K562 (cell line): Measurements from ENCODE around the gene PPAN. TPM values are rescaled to one million over a fixed set of nuclear protein-coding genes. Genes with fewer than 3 reads are reported as not detected.

ENCODE experiments used
- ATAC-seq: fragments of 200-7000 bp; cut with Tn5 transposase; 3 replicates; pipeline ENCODE4 v1.9.1; 2020; ENCODE audit warnings: moderate library complexity
- BruUV-seq: library from RNA; stranded (reverse); fragments of 400-500 nt; replicated peaks from 2 replicates; lab custom pipeline; 2021; lab: Mats Ljungman, UMichigan
- CTCF ChIA-PET: fragments of 300-600 bp; formaldehyde crosslinking; extraction: SDS; loops from one replicate; lab custom pipeline; 2021; ENCODE audit warnings: low intra/inter-chr PET ratio; lab: Yijun Ruan, JAX
- POLR2A ChIA-PET: fragments of 300-600, 350-650 bp; sonication (Branson Sonifier 250); formaldehyde crosslinking; extraction: SDS; loops from one replicate; lab custom pipeline; 2021; ENCODE audit warnings: antibody characterized with exemption, inconsistent platforms; lab: Yijun Ruan, JAX
- DNase-seq, 4 experiments: peaks; one replicate each; pipeline versions ENCODE4 v3.0.0 to v3.0.0-alpha.2; 2011 to 2018; ENCODE audit warnings: low spot score in 3 of 4, mixed read lengths in 3 of 4; ENCODE audit errors: extremely low read depth in 1 of 4
- FAIRE-seq: peaks from 2 replicates; lab custom pipeline; 2011; peaks lifted over from hg19 to GRCh38; lab: Jason Lieb, UNC
- H2AFZ ChIP-seq: 2 replicates; pipeline ENCODE4 v1.6.0; 2011; ENCODE audit warnings: low read depth, low read length, control low read depth, inconsistent platforms
- H3K27ac ChIP-seq: fragments of 200-600 bp; 3 replicates; pipeline ENCODE4 v1.8.0; 2011; ENCODE audit warnings: low read depth, mild to moderate bottlenecking, control low read depth, inconsistent platforms, low read length, moderate library complexity, mixed read lengths; ENCODE audit errors: extremely low read depth
- H3K27me3 ChIP-seq, 2 experiments: fragments of 300-600 bp in 1 of 2; 2 replicates in 1 of 2; 3 replicates in 1 of 2; pipeline versions ENCODE4 v1.6.0 to v1.8.0; 2011; ENCODE audit warnings: inconsistent platforms in 2 of 2, low read length in 2 of 2, mild to moderate bottlenecking in 1 of 2, mixed read lengths in 1 of 2, moderate library complexity in 1 of 2; ENCODE audit not compliant: control insufficient read depth in 2 of 2, insufficient read depth in 2 of 2
- H3K36me3 ChIP-seq: fragments of 300-600 bp; 3 replicates; pipeline ENCODE4 v1.8.0; 2011; ENCODE audit warnings: mild to moderate bottlenecking, low read length, inconsistent platforms; ENCODE audit not compliant: control insufficient read depth, insufficient read depth
- H3K4me1 ChIP-seq, 2 experiments: fragments of 200-600 bp in 1 of 2; replicated peaks in 1 of 2; 2 replicates in 1 of 2; 3 replicates in 1 of 2; pipeline versions ENCODE4 v1.5.1 to v1.8.0; 2011; ENCODE audit warnings: inconsistent platforms in 2 of 2, low read length in 2 of 2, mild to moderate bottlenecking in 1 of 2, mixed read lengths in 1 of 2, moderate library complexity in 1 of 2; ENCODE audit not compliant: control insufficient read depth in 2 of 2, insufficient read depth in 2 of 2
- H3K4me2 ChIP-seq: 2 replicates; pipeline ENCODE4 v1.6.1; 2011; ENCODE audit warnings: low read length, control low read depth, inconsistent platforms, mixed read lengths; ENCODE audit not compliant: insufficient read depth
- H3K4me3 ChIP-seq: fragments of 200-600 bp; sonication (generic), shearing (Covaris generic); 2 replicates; pipeline ENCODE4 v1.5.1; 2016; ENCODE audit warnings: control low read depth, inconsistent platforms
- H3K79me2 ChIP-seq: fragments of 200-600 bp; 3 replicates; pipeline ENCODE4 v1.8.0; 2011; ENCODE audit warnings: low read length, inconsistent platforms; ENCODE audit not compliant: control insufficient read depth, insufficient read depth
- H3K9ac ChIP-seq, 2 experiments: 2 replicates each; pipeline versions ENCODE4 v1.6.0 to v1.6.1; 2011; ENCODE audit warnings: low read depth in 2 of 2, low read length in 2 of 2, control low read depth in 1 of 2, inconsistent platforms in 1 of 2, mild to moderate bottlenecking in 1 of 2, mixed read lengths in 1 of 2; ENCODE audit not compliant: insufficient read depth in 1 of 2
- H3K9me1 ChIP-seq: one replicate; pipeline ENCODE4 v1.6.0; 2011; ENCODE audit warnings: inconsistent platforms, mild to moderate bottlenecking, low read length, moderate library complexity; ENCODE audit not compliant: control insufficient read depth, insufficient read depth
- H3K9me3 ChIP-seq: replicated peaks from 2 replicates; pipeline ENCODE4 v1.5.1; 2011; ENCODE audit warnings: low read depth, low read length, inconsistent platforms; ENCODE audit not compliant: control insufficient read depth, insufficient read depth
- H4K20me1 ChIP-seq: replicated peaks from 2 replicates; pipeline ENCODE4 v1.6.1; 2011; ENCODE audit warnings: low read length, inconsistent platforms, mixed read lengths; ENCODE audit not compliant: control insufficient read depth, insufficient read depth
- BRD4 ChIP-seq: fragments of 200-600 bp; sonication (generic); IDR thresholded peaks from 2 replicates; pipeline ENCODE4 v1.6.1; 2017; ENCODE audit warnings: inconsistent platforms
- CUX1 ChIP-seq: fragments of 200-800 bp; sonication (Bioruptor generic); IDR thresholded peaks from 2 replicates; pipeline ENCODE4 v1.6.1; 2016; ENCODE audit warnings: missing genetic modification characterization, missing compliant biosample characterization
- CXXC5 ChIP-seq: fragments of 250-450 bp; sonication (Bioruptor Pico); IDR thresholded peaks from 2 replicates; pipeline ENCODE4 v1.8.0; 2022; ENCODE audit warnings: inconsistent platforms, mild to moderate bottlenecking, moderate library complexity
- EHMT2 ChIP-seq: fragments of 450-650 bp; IDR thresholded peaks from 2 replicates; pipeline ENCODE4 v1.6.1; 2018; ENCODE audit warnings: antibody characterized with exemption
- HDAC2 ChIP-seq: fragments of 450-650 bp; IDR thresholded peaks from 2 replicates; pipeline ENCODE4 v1.6.1; 2016; ENCODE audit warnings: mild to moderate bottlenecking
- NFE2 ChIP-seq: IDR thresholded peaks from 2 replicates; pipeline ENCODE4 v1.6.1; 2014; ENCODE audit warnings: antibody characterized with exemption, low read depth
- NUFIP1 ChIP-seq: fragments of 450-650 bp; IDR thresholded peaks from 2 replicates; pipeline ENCODE4 v1.6.1; 2018; ENCODE audit not compliant: partially characterized antibody
- RBM22 ChIP-seq: fragments of 200-400 bp; formaldehyde crosslinking; IDR thresholded peaks from 2 replicates; pipeline ENCODE4 v1.6.1; 2018; ENCODE audit warnings: low read length, low read depth; ENCODE audit not compliant: poor library complexity, severe bottlenecking
- SAFB2 ChIP-seq: fragments of 200-400 bp; formaldehyde crosslinking; IDR thresholded peaks from 2 replicates; pipeline ENCODE4 v1.6.1; 2018; ENCODE audit warnings: borderline replicate concordance, low read length, low read depth, moderate library complexity; ENCODE audit not compliant: severe bottlenecking
- SMARCA5 ChIP-seq: fragments of 450-650 bp; IDR thresholded peaks from 2 replicates; pipeline ENCODE4 v1.6.1; 2016
- SMARCC2 ChIP-seq: fragments of 450-650 bp; IDR thresholded peaks from 2 replicates; pipeline ENCODE4 v1.6.1; 2017; ENCODE audit warnings: antibody characterized with exemption, moderate library complexity, mild to moderate bottlenecking, low read depth
- SRF ChIP-seq, 2 experiments: fragments of 250-450, 450-650 bp in 1 of 2; sonication (Bioruptor Pico) in 1 of 2; sonication (generic) in 1 of 2; formaldehyde crosslinking; IDR thresholded peaks; 2 replicates each; pipeline versions ENCODE4 v1.5.0 to v1.5.1; 2020 to 2022; ENCODE audit warnings: mild to moderate bottlenecking in 1 of 2, missing genetic modification reagents in 1 of 2
- ZBTB49 ChIP-seq: sonication (generic); formaldehyde crosslinking; IDR thresholded peaks from 2 replicates; pipeline ENCODE4 v1.8.0; 2022; ENCODE audit warnings: missing genetic modification reagents, mild to moderate bottlenecking, borderline replicate concordance
- ZNF583 ChIP-seq: fragments of 250-450 bp; sonication (Bioruptor Pico); IDR thresholded peaks from 2 replicates; pipeline ENCODE4 v1.4.0; 2020
- ZNF764 ChIP-seq: fragments of 250-450 bp; sonication (Bioruptor Pico); IDR thresholded peaks from 2 replicates; pipeline ENCODE4 v1.4.0; 2020; ENCODE audit warnings: low read depth, mild to moderate bottlenecking, moderate library complexity
- WGBS: fragments of 100-300 bp; shearing (Covaris generic); methylation state at CpG from one replicate; pipeline ENCODE4 v1.1.6; 2016; ENCODE audit warnings: low coverage, mixed read lengths; ENCODE audit not compliant: insufficient coverage; ENCODE audit errors: missing lambda C conversion rate; 5-methylcytosine and 5-hydroxymethylcytosine counted together
- in situ Hi-C: fragments of 300-500 bp; cut with MboI; formaldehyde crosslinking; loops from 4 replicates; pipeline ENCODE4 v1.15.0; 2018; ENCODE audit warnings: inconsistent platforms, mixed read lengths
- intact Hi-C: fragments of 100-400 bp; cut with micrococcal nuclease; formaldehyde crosslinking; loops from 2 replicates; pipeline ENCODE4 v1.14.2; 2022
- polyA plus RNA-seq, 8 experiments: library from polyadenylated mRNA; depleted of rRNA in 4 of 8; stranded (reverse) in 5 of 8; unstranded in 3 of 8; fragments of >200 nt; fragmentation: Nextera tagmentation in 2 of 8; fragmentation: Illumina TruSeq in 1 of 8; extraction: Ambion mirVana in 2 of 8; extraction: Trizol in 1 of 8; gene quantifications; 2 replicates each; pipeline versions ENCODE4 v1.2.1 to v1.2.3, GENCODE V29; 2011 to 2014; ENCODE audit warnings: inconsistent platforms in 1 of 8, missing spikeins in 1 of 8
- total RNA-seq, 7 experiments: library from RNA; depleted of rRNA in 6 of 7; stranded (reverse); fragments of >200 nt in 6 of 7; fragmentation: Illumina TruSeq in 2 of 7; extraction: Trizol in 2 of 7; gene quantifications; 2 replicates each; pipeline versions ENCODE4 v1.2.1 to v1.2.3, GENCODE V29; 2011 to 2021; ENCODE audit warnings: low replicate concordance in 1 of 7

PPAN gene
- total and polyA plus RNA-seq, 9 of the 15 experiments (the other 6 are each of a cell fraction or from before 2014, with no cell fraction given): 2.2 to 129 (median 59.1) TPM

DNA sequence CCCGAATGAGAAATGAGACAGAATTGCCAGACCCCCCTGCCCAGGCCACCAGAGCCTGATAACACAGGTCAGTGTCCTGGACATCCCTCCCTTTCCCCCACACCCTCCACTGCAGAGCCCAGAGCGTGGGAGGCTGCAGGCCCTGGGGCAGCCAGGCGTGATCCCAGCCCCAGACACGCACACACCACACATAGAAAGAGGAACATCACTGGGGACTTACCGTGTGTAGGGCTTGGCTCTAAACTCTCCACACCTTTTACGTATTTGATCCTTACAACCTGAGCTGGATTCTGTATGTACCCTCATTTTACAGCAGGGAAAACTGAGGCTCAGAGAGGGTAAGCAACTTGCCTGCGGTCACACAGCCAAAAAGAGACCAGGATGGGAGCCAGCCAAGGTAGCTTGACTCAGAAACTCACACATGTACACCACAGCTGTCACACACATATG, 3.4 kb upstream of the PPAN start:
- H3K36me3 ChIP-seq: peaks cover 9% of the 10 kb centered on the region; the same call in 2 of the 3 replicates
- no TSS peak for BruUV-seq
- H3K9ac ChIP-seq: peak overlapping the region; percentile 21 to 84; a peak in 3 of 4 replicates
- no peaks in the 10 kb centered on the region for H3K9me1 ChIP-seq
- no peaks in the 10 kb centered on the region for H4K20me1 ChIP-seq
- peaks cover 21% of the 10 kb centered on the region for H3K79me2 ChIP-seq
- no peak overlapping the region for H3K4me3 ChIP-seq
- no peaks in the 10 kb centered on the region for H3K9me3 ChIP-seq
- peak; percentile 35 for FAIRE-seq
- no peaks in the 10 kb centered on the region for H3K27me3 ChIP-seq
- H3K4me1 ChIP-seq: peaks cover 34% of the 10 kb centered on the region in 2 experiments
- in situ Hi-C loops: no loop called here
- no peak for ATAC-seq
- ChIA-PET POLR2A (no interaction called here), CTCF (interaction anchor here (0.6 kb wide), 2 partner anchors 33 to 116 kb away, joined by 3 to 4 read pairs; no protein-coding TSS in a partner anchor)
- peak in 1 of 4 experiments; percentile 47 for DNase-seq
- intact Hi-C loops: no loop called here
- H3K4me2 ChIP-seq: peak overlapping the region; percentile 23; the same call in 1 of the 2 replicates
- H3K27ac ChIP-seq: peak overlapping the region; percentile 31; the same call in 1 of the 3 replicates
- peak overlapping the region; percentile 81 for H2AFZ ChIP-seq
- 43% methylated on average over 7 of the region's 7 CpGs for WGBS
- TF ChIP-seq EHMT2 (no peak), RBM22 (no peak), ZBTB49 (CRISPR knock-in tag) (no peak), CUX1 (CRISPR knock-in tag) (no peak), CXXC5 (no peak), SAFB2 (no peak), NFE2 (no peak), ZNF583 (CRISPR knock-in tag) (no peak), NUFIP1 (no peak), SMARCA5 (peak; percentile 94), BRD4 (no peak), HDAC2 (peak; percentile 89), SRF (CRISPR knock-in tag; IDR thresholded peaks at IDR 0.05) (no peak), ZNF764 (CRISPR knock-in tag) (no peak), SMARCC2 (no peak)
